Fibroblast of the aortic adventitia (primary cell): ENCODE results near the gene LRBA. TPM values are rescaled to one million over a fixed set of nuclear protein-coding genes. Genes with fewer than 3 reads are reported as not detected.
"Not testable (repeated sequence)": the region's sequence is repeated elsewhere in the genome, so short reads cannot be mapped to it uniquely, and the experiment has no call there.

Experiments used
- DNase-seq: peaks from one replicate; pipeline ENCODE4 v3.0.0-alpha.2; 2010; ENCODE audit warnings: low read depth
- H3K4me3 ChIP-seq: 2 replicates; pipeline ENCODE4 v1.5.1; 2011; ENCODE audit warnings: low read depth, mild to moderate bottlenecking, control low read depth, low read length, moderate library complexity
- total RNA-seq: library from RNA; depleted of rRNA; stranded (reverse); fragments of >200 nt; gene quantifications from 2 replicates; pipeline ENCODE4 v1.2.3, GENCODE V29; 2012; ENCODE audit warnings: low replicate concordance
- TF ChIP-seq, protein P1 (sequence below): IDR thresholded peaks from 2 replicates; pipeline ENCODE4 v1.5.1; 2011; ENCODE audit warnings: mild to moderate bottlenecking, low read length, control low read depth, inconsistent platforms; ENCODE audit not compliant: insufficient read depth

Gene LRBA
- total RNA-seq, 1 donor, result 45.8 TPM

DNA sequence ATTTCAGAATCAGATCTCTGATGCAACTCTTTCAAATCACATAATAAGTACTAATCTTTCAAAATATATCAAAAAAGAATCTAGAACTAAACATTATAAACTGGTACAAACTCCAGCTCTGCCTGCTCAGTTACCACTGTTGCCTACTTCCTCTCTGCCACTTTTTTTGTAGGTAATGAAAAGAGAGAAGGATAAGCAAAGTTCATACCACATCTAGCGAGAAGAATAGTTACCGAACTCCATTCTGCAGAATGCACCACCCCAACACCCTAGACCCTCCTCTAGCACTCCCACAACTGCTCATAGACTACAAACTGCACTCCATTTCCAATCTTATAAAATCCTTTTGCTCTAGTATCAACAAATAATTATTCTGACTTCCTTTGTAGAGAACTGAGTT lies 19.7 kb upstream of the LRBA start:
- no peak overlapping the region for H3K4me3 ChIP-seq
- TF ChIP-seq, protein P1, sequence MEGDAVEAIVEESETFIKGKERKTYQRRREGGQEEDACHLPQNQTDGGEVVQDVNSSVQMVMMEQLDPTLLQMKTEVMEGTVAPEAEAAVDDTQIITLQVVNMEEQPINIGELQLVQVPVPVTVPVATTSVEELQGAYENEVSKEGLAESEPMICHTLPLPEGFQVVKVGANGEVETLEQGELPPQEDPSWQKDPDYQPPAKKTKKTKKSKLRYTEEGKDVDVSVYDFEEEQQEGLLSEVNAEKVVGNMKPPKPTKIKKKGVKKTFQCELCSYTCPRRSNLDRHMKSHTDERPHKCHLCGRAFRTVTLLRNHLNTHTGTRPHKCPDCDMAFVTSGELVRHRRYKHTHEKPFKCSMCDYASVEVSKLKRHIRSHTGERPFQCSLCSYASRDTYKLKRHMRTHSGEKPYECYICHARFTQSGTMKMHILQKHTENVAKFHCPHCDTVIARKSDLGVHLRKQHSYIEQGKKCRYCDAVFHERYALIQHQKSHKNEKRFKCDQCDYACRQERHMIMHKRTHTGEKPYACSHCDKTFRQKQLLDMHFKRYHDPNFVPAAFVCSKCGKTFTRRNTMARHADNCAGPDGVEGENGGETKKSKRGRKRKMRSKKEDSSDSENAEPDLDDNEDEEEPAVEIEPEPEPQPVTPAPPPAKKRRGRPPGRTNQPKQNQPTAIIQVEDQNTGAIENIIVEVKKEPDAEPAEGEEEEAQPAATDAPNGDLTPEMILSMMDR, result no peak
- DNase-seq, result no peak

- TF ChIP-seq, protein P1, result no peak
- DNase-seq, result peak; percentile 56
- H3K4me3 ChIP-seq, result no peak overlapping the region
Measured at GRCh38 chr4:151031831-151032605, 16.9 kb upstream of the LRBA start.

DNA sequence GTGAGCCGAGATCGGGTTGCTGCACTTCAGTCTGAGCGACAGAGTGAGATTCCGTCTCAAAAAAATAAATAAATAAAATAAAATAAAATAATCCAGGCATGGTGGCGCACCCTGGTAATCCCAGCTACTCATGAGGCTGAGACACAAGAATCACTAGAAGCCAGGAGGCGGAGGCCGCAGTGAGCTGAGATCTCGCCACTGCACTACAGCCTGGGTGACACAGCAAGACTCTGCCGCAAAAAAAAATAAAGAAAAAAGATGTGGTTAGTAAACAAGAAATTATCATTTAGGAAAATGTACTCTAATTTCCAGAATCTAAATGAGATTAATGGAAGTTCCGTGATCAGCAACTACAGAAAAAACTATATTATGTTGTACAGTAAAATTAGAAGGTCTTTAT lies 14.5 kb upstream of the LRBA start:
- DNase-seq, result no peak
- TF ChIP-seq, protein P1, result no peak
- H3K4me3 ChIP-seq, result no peak overlapping the region

DNA sequence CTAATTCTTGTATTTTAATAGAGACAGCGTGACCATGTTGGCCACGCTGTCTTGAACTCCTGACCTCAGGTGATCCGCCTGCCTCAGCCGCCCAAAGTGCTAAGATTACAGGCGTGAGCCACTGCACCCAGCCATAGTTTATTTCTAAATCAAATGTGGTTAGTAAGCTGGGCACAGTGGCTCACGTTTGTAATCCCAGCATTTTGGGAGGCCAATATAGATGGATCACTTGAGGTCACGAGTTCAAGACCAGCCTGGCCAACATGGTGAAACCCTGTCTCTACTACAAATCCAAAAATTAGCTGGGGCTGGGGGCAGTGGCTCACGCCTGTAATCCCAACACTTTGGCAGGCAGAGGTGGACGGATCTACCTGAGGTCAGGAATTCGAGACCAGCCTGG lies 13.9 kb upstream of the LRBA start:
- not testable (repeated sequence) for H3K4me3 ChIP-seq, DNase-seq

GRCh38 chr4:151025759-151026158 lies 10.7 kb upstream of the LRBA start:
- DNase-seq, result no peak

GRCh38 chr4:151022586-151022985 lies 7.5 kb upstream of the LRBA start:
- no peak overlapping the region for H3K4me3 ChIP-seq
- DNase-seq, result no peak
- TF ChIP-seq, protein P1, result no peak

More at GRCh38 chr4:151025759-151026158, 10.7 kb upstream of the LRBA start:
- no peak overlapping the region for H3K4me3 ChIP-seq
- TF ChIP-seq, protein P1, result no peak

GRCh38 chr4:151021637-151022334 lies 6.7 kb upstream of the LRBA start:
- DNase-seq, result no peak

More at GRCh38 chr4:151021637-151022334, 6.7 kb upstream of the LRBA start:
- no peak overlapping the region for H3K4me3 ChIP-seq
- TF ChIP-seq, protein P1, result no peak
